OCI-LY7 (cell line): Measurements from ENCODE around the gene GALNT15. TPM values are rescaled to one million over a fixed set of nuclear protein-coding genes. Genes with fewer than 3 reads are reported as not detected.

Experiments used
- BruUV-seq: library from RNA; stranded (reverse); fragments of 400-500 nt; replicated peaks from 2 replicates; lab custom pipeline; 2021; lab: Mats Ljungman, UMichigan
- CTCF ChIA-PET: fragments of 300-600 bp; sonication (Branson Sonifier 250); formaldehyde crosslinking; loops from one replicate; lab custom pipeline; 2022; ENCODE audit warnings: antibody characterized with exemption; ENCODE audit not compliant: unreplicated experiment; lab: Charles Lee
- POLR2A ChIA-PET: fragments of 300-600 bp; sonication (Branson Sonifier 250); formaldehyde crosslinking; loops from one replicate; lab custom pipeline; 2022; ENCODE audit warnings: antibody characterized with exemption; lab: Charles Lee
- DNase-seq: peaks from one replicate; pipeline ENCODE4 v3.0.0-alpha.2; 2015; ENCODE audit warnings: low spot score
- H2AFZ ChIP-seq: fragments of 200-600 bp; sonication (generic), shearing (Covaris generic); 2 replicates; pipeline ENCODE4 v1.6.1; 2014; ENCODE audit warnings: mild to moderate bottlenecking, antibody characterized with exemption, low read length, moderate library complexity
- H3K27ac ChIP-seq: fragments of 200-600 bp; sonication (generic); 2 replicates; pipeline ENCODE4 v1.5.1; 2014; ENCODE audit warnings: mixed run types, low read depth, mild to moderate bottlenecking, moderate library complexity, low read length, inconsistent platforms; ENCODE audit not compliant: poor library complexity, severe bottlenecking
- H3K36me3 ChIP-seq: fragments of 200-600 bp; sonication (generic); 2 replicates; pipeline ENCODE4 v1.6.1; 2014; ENCODE audit warnings: mild to moderate bottlenecking, antibody characterized with exemption, low read length, moderate library complexity, mixed read lengths; ENCODE audit not compliant: insufficient read depth
- H3K4me1 ChIP-seq: fragments of 200-600 bp; sonication (generic); 2 replicates; pipeline ENCODE4 v1.5.1; 2014; ENCODE audit warnings: mild to moderate bottlenecking, low read length; ENCODE audit not compliant: insufficient read depth, poor library complexity, severe bottlenecking
- H3K4me2 ChIP-seq: fragments of 200-600 bp; sonication (generic); 2 replicates; pipeline ENCODE4 v1.6.1; 2014; ENCODE audit warnings: mild to moderate bottlenecking, low read length
- H3K4me3 ChIP-seq: fragments of 200-600 bp; sonication (generic); 2 replicates; pipeline ENCODE4 v1.5.1; 2014; ENCODE audit warnings: mild to moderate bottlenecking, low read depth, low read length; ENCODE audit not compliant: poor library complexity, severe bottlenecking
- H3K79me2 ChIP-seq: fragments of 200-600 bp; sonication (generic); 2 replicates; pipeline ENCODE4 v1.6.1; 2016; ENCODE audit warnings: low read depth, mild to moderate bottlenecking, low read length, moderate library complexity, mixed read lengths; ENCODE audit not compliant: insufficient read depth
- H3K9me2 ChIP-seq: fragments of 200-600 bp; sonication (generic); 2 replicates; pipeline ENCODE4 v1.6.1; 2016; ENCODE audit warnings: mild to moderate bottlenecking, low read length, mixed read lengths; ENCODE audit not compliant: insufficient read depth
- H3K9me3 ChIP-seq: fragments of 200-600 bp; sonication (generic); 2 replicates; pipeline ENCODE4 v1.6.1; 2014; ENCODE audit warnings: mild to moderate bottlenecking, mixed run types, low read length, mixed read lengths
- H4K20me1 ChIP-seq: fragments of 200-600 bp; sonication (generic); 2 replicates; pipeline ENCODE4 v1.6.1; 2014; ENCODE audit warnings: mild to moderate bottlenecking, antibody characterized with exemption, low read length, moderate library complexity, mixed read lengths; ENCODE audit not compliant: insufficient read depth
- EZH2phosphoT487 ChIP-seq: fragments of 200-600 bp; sonication (generic); IDR thresholded peaks from 2 replicates; pipeline ENCODE4 v1.6.1; 2018; ENCODE audit warnings: low read depth, borderline replicate concordance, mild to moderate bottlenecking, mixed run types, antibody characterized with exemption, low read length, moderate library complexity, mixed read lengths
- intact Hi-C: fragments of 100-400 bp; cut with micrococcal nuclease; formaldehyde crosslinking; loops from one replicate; pipeline ENCODE4 v1.10.0; 2022; ENCODE audit not compliant: unreplicated experiment
- total RNA-seq, 2 experiments: library from RNA; depleted of rRNA in 1 of 2; stranded (reverse); fragments of >200 nt in 1 of 2; shearing (Covaris generic) in 1 of 2; gene quantifications; 2 replicates each; pipeline ENCODE4 v1.2.3, GENCODE V29; 2014 to 2022
- TF ChIP-seq, protein P1 (sequence below): fragments of 200-600 bp; sonication (generic); conservative IDR thresholded peaks from 2 replicates; pipeline ENCODE4 v1.5.1; 2014; ENCODE audit warnings: mild to moderate bottlenecking, antibody characterized with exemption, low read length, moderate library complexity, mixed read lengths

Gene GALNT15
- total RNA-seq, 2 experiments from 2014 or later: 0.03 TPM; not detected in 1

DNA sequence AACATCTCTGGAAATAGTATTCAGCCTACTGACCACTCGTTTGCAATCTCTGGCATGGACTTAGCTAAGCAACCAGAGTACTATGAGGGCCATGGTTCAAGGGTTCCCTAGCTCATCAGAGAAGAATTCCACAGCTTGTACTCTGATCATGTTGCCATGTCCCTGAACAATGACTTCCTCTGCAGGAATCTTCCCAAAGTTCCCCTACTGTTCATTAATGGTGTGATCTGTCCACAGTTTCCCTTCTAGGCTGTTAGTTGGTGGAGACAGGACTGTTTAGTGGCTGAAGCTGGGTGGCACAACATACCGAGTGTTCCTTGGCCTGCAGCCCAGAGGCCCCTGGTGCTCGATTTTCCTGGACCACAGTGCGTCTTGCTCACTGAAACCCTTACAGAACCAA lies 44.4 kb upstream of the GALNT15 start:
- POLR2A ChIA-PET: no interaction called here
- H2AFZ ChIP-seq: no peak overlapping the region
- H3K27ac ChIP-seq: no peak overlapping the region
- no peaks in the 10 kb centered on the region for H3K36me3 ChIP-seq
- H3K4me1 ChIP-seq: no peaks in the 10 kb centered on the region
- no peak for DNase-seq
- BruUV-seq: no TSS peak
- intact Hi-C loops: no loop called here
- H3K4me2 ChIP-seq: no peak overlapping the region
- H3K9me3 ChIP-seq: no peaks in the 10 kb centered on the region
- CTCF ChIA-PET: no interaction called here
- TF ChIP-seq, protein P1, sequence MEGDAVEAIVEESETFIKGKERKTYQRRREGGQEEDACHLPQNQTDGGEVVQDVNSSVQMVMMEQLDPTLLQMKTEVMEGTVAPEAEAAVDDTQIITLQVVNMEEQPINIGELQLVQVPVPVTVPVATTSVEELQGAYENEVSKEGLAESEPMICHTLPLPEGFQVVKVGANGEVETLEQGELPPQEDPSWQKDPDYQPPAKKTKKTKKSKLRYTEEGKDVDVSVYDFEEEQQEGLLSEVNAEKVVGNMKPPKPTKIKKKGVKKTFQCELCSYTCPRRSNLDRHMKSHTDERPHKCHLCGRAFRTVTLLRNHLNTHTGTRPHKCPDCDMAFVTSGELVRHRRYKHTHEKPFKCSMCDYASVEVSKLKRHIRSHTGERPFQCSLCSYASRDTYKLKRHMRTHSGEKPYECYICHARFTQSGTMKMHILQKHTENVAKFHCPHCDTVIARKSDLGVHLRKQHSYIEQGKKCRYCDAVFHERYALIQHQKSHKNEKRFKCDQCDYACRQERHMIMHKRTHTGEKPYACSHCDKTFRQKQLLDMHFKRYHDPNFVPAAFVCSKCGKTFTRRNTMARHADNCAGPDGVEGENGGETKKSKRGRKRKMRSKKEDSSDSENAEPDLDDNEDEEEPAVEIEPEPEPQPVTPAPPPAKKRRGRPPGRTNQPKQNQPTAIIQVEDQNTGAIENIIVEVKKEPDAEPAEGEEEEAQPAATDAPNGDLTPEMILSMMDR: no peak
- TF ChIP-seq EZH2phosphoT487: no peak
- H4K20me1 ChIP-seq: no peaks in the 10 kb centered on the region
- H3K4me3 ChIP-seq: no peak overlapping the region
- no peaks in the 10 kb centered on the region for H3K9me2 ChIP-seq
- no peaks in the 10 kb centered on the region for H3K79me2 ChIP-seq

GRCh38 chr3:16132190-16132589 lies 42.3 kb upstream of the GALNT15 start:
- CTCF ChIA-PET: no interaction called here
- Histone ChIP-seq H3K27ac (no peak overlapping the region), H3K4me1 (no peaks in the 10 kb centered on the region), H3K4me3 (no peak overlapping the region), H3K79me2 (no peaks in the 10 kb centered on the region), H2AFZ (no peak overlapping the region), H4K20me1 (no peaks in the 10 kb centered on the region), H3K9me2 (no peaks in the 10 kb centered on the region), H3K36me3 (no peaks in the 10 kb centered on the region), H3K4me2 (no peak overlapping the region), H3K9me3 (no peaks in the 10 kb centered on the region)
- BruUV-seq: no TSS peak
- TF ChIP-seq, protein P1: no peak
- no peak for TF ChIP-seq EZH2phosphoT487
- POLR2A ChIA-PET: interaction anchor here (0.6 to 0.7 kb wide), 2 partner anchors 81 to 1082 kb away, joined by 3 read pairs; no protein-coding TSS in a partner anchor
- no peak for DNase-seq
- intact Hi-C loops: no loop called here

DNA sequence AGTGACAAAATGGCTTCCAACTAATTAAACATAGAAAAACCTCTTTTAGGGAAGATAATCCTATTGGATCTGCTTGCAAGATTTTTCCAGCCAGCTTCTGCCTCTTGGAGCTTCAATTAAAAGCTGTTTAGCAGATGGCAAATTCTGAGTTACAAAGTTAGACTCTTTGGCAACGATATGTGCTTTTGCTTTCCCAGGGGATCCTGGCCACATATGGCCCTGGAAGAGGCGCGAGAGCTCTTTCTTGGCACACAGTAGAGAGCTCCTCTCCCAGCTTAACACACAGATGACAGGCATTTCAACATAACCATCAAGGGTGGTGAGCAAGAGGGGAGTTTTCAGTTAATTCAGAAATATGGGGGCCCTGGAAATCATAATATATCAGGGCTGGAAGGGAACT lies 41.6 kb upstream of the GALNT15 start:
- no TSS peak for BruUV-seq
- Histone ChIP-seq H3K27ac (no peak overlapping the region), H3K9me2 (no peaks in the 10 kb centered on the region), H3K9me3 (no peaks in the 10 kb centered on the region), H3K79me2 (no peaks in the 10 kb centered on the region), H3K4me2 (no peak overlapping the region), H3K36me3 (no peaks in the 10 kb centered on the region), H3K4me1 (no peaks in the 10 kb centered on the region), H3K4me3 (no peak overlapping the region), H2AFZ (no peak overlapping the region), H4K20me1 (no peaks in the 10 kb centered on the region)
- intact Hi-C loops: no loop called here
- ChIA-PET CTCF (no interaction called here), POLR2A (interaction anchor here (0.6 kb wide), 1 partner anchor 82 kb away, joined by 3 read pairs; no protein-coding TSS in a partner anchor)
- no peak for DNase-seq
- TF ChIP-seq EZH2phosphoT487: no peak
- TF ChIP-seq, protein P1: no peak
